ENCODE results near the gene BMP8B. TPM values are rescaled to one million over a fixed set of nuclear protein-coding genes. Genes with fewer than 3 reads are reported as not detected.

The BMP8B gene
- total and polyA plus RNA-seq, 8 donors: 1.4 to 6.4 (median 3.5) TPM

DNA sequence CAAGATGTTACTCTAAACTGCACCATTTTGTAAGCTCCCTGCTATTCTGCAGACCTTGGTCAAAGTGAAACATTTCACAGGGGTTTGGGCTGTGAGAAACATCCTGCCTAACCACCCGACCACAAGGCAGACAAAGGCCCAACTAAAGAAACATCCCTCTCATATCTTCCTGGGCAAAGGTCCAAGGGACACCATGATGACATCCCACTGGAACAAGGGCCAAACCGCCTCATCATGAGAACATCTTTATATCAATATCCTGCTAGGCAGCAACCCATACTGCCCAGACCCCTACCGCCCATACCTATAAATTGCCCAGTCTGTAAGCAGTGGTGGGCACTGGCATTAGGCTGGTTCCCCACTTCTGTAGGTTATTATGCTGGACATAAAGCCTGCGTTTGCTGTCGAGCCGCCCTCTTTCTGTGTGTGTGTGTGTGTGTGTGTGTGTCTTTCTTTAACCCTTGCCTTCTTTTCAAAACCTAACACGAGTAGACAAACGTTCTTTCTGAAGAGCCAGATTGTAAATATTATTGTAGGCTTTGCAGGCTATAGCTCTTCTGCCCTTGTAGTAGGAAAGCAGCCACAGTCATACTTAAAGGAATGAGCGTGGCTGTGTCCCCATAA, 51.0 kb downstream of the BMP8B start:
- peaks cover 0 to 13% (median 0%) of the 10 kb centered on the region in 3 donors for H3K36me3 ChIP-seq
- no peak for DNase-seq
- no peak overlapping the region for H3K27ac ChIP-seq
- H3K4me1 ChIP-seq: peaks cover 19 to 26% (median 23%) of the 10 kb centered on the region in 3 donors
- ATAC-seq: no peak
- intact Hi-C loops (cut with DNase I): no loop called here
- no peak overlapping the region for H3K4me3 ChIP-seq
- 83 to 84% methylated on average over 9 of the region's 9 CpGs for WGBS, 2 donors
- H3K9me3 ChIP-seq: no peaks in the 10 kb centered on the region
- no peak for FAIRE-seq
- H3K27me3 ChIP-seq: no peaks in the 10 kb centered on the region
- TF ChIP-seq, protein P1, sequence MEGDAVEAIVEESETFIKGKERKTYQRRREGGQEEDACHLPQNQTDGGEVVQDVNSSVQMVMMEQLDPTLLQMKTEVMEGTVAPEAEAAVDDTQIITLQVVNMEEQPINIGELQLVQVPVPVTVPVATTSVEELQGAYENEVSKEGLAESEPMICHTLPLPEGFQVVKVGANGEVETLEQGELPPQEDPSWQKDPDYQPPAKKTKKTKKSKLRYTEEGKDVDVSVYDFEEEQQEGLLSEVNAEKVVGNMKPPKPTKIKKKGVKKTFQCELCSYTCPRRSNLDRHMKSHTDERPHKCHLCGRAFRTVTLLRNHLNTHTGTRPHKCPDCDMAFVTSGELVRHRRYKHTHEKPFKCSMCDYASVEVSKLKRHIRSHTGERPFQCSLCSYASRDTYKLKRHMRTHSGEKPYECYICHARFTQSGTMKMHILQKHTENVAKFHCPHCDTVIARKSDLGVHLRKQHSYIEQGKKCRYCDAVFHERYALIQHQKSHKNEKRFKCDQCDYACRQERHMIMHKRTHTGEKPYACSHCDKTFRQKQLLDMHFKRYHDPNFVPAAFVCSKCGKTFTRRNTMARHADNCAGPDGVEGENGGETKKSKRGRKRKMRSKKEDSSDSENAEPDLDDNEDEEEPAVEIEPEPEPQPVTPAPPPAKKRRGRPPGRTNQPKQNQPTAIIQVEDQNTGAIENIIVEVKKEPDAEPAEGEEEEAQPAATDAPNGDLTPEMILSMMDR (IDR thresholded peaks at IDR 0.05): no peak

DNA sequence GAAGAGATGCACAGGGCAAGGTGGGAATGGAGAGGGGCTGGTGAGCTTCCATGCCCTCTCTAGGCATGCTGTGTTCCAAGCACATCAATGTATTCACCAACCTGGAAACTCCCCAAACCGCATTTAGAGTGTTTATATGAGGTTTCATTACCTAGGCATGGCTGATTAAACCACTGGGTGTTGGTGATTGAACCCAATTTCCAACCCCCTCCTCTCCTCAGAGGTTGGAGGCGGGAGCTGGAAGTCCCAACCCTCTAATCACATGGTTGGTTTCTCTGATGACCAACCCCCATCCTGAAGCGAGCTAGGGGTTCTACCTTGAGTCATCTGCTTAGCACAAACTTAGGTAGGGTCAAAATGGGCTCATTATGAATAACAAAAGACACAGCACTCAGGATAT, 52.9 kb downstream of the BMP8B start:
- no peak overlapping the region for H3K27ac ChIP-seq
- no peaks in the 10 kb centered on the region for H3K9me3 ChIP-seq
- H3K36me3 ChIP-seq: no peaks in the 10 kb centered on the region
- no peaks in the 10 kb centered on the region for H3K27me3 ChIP-seq
- no peak overlapping the region for H3K4me3 ChIP-seq
- DNase-seq (no peak), FAIRE-seq (no peak), ATAC-seq (no peak)
- 89 to 91% methylated on average over 3 of the region's 3 CpGs for WGBS, 2 donors
- TF ChIP-seq, protein P1 (IDR thresholded peaks at IDR 0.05): no peak
- H3K4me1 ChIP-seq: peaks cover 23 to 28% (median 24%) of the 10 kb centered on the region in 3 donors
- intact Hi-C loops (cut with DNase I): no loop called here

DNA sequence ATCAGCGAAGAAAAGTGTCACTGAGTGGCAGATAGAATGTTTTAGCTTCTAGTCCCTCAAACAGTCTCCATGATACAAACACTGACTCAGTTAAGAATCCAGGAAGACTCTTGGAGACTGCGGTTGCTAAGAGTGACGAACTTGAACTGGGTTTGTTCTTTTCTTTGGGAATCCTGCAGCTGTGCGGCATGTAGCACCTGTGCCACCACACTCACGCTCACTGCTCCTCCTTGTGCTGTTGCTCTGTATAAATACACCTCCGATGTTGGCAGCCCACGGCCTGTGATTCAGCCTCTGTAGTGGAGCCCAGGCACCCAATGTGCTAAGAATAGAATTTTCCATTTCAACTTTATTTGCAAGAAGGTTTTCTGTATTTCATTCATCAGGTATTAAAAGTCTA, 55.5 kb downstream of the BMP8B start:
- FAIRE-seq (no peak), ATAC-seq (peak; percentile 93 to 95 (median 95))
- no peaks in the 10 kb centered on the region for H3K27me3 ChIP-seq

DNA sequence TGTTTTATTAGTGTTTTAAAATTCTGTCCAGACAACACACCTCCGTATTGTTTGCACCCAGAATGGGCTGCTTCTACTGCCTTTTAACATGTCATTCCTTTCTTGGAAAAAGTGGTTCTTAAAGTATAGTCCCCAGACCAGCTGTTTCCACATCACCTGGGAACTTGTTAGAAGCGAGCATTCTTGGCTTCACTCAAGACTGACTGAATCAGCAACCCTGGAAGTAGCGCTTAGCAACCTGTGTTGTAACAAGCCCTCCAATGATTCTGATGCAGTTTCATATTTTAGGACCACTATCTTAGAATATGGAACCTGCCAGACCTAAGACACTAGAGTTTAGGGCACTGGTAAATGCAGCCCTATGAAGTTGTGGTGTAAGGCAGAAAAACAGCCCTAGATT, 55.9 kb downstream of the BMP8B start:
- Histone ChIP-seq H3K4me1 (peaks cover 6 to 13% (median 11%) of the 10 kb centered on the region in 3 donors), H3K9me3 (no peaks in the 10 kb centered on the region), H3K27ac (peak overlapping the region; percentile 65 to 89 (median 80)), H3K36me3 (no peaks in the 10 kb centered on the region), H3K4me3 (no peak overlapping the region), H3K27me3 (no peaks in the 10 kb centered on the region)
- TF ChIP-seq, protein P1 (IDR thresholded peaks at IDR 0.05): no peak
- intact Hi-C loops (cut with DNase I): no loop called here
- ATAC-seq (peak; percentile 66 to 75 (median 70)), DNase-seq (peak in 3 of 6 donors; percentile 34 to 55 (median 49)), FAIRE-seq (no peak)
- WGBS, 2 donors: 25 to 31% methylated on average over 3 of the region's 3 CpGs

More for the DNA sequence above, 55.5 kb downstream of the BMP8B start:
- TF ChIP-seq, protein P1 (IDR thresholded peaks at IDR 0.05): no peak
- 16 to 25% methylated on average over 7 of the region's 7 CpGs for WGBS, 2 donors
- Histone ChIP-seq H3K4me3 (no peak overlapping the region), H3K36me3 (no peaks in the 10 kb centered on the region), H3K9me3 (no peaks in the 10 kb centered on the region), H3K27ac (peak overlapping the region; percentile 65 to 89 (median 80)), H3K4me1 (peaks cover 7 to 13% (median 11%) of the 10 kb centered on the region in 3 donors)
- DNase-seq: peak; percentile 75 to 96 (median 92)
- intact Hi-C loops (cut with DNase I): no loop called here

DNA sequence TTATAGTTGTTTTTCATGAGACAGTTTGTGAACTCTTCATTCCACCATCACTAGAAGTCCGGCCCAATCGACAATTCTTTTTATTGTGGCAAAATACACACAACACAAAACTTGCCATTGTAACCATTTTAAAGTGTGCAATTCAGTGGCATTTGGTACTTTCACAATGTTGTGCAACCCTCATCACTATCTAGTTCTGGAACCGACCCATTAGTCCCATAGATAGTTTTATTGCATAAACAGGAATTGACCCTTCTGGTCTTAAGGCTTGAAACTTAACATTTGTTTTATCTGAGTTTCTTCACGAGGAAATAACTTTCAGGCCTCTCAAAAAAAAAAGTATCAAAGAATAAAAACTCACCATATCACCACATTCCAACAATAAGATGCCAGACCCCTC, 58.8 kb downstream of the BMP8B start:
- intact Hi-C loops (cut with DNase I): no loop called here
- FAIRE-seq (no peak), DNase-seq (no peak), ATAC-seq (no peak)
- H3K36me3 ChIP-seq: no peaks in the 10 kb centered on the region
- peaks cover 6 to 13% (median 11%) of the 10 kb centered on the region in 3 donors for H3K4me1 ChIP-seq
- H3K9me3 ChIP-seq: no peaks in the 10 kb centered on the region
- TF ChIP-seq, protein P1 (IDR thresholded peaks at IDR 0.05): no peak
- H3K27ac ChIP-seq: no peak overlapping the region
- WGBS, 2 donors: 43 to 67% methylated on average over 4 of the region's 4 CpGs
- no peak overlapping the region for H3K4me3 ChIP-seq
- no peaks in the 10 kb centered on the region for H3K27me3 ChIP-seq

Measured in pancreas (tissue), 10 donors.